Activated CD4-positive, CD25-positive, alpha-beta regulatory T cell treated with anti-CD3 and anti-CD28 coated beads, Interleukin-2, amount 50 U/mL, for 16 hours (primary cell): ENCODE data around the gene TBC1D19.
"Not testable (repeated sequence)": the region's sequence is repeated elsewhere in the genome, so short reads cannot be mapped to it uniquely, and the experiment has no call there.

ENCODE experiments used
- DNase-seq: peaks from one replicate; pipeline ENCODE4 v3.0.0-alpha.2; 2020; ENCODE audit warnings: low read depth, low spot score

Gene TBC1D19

DNA sequence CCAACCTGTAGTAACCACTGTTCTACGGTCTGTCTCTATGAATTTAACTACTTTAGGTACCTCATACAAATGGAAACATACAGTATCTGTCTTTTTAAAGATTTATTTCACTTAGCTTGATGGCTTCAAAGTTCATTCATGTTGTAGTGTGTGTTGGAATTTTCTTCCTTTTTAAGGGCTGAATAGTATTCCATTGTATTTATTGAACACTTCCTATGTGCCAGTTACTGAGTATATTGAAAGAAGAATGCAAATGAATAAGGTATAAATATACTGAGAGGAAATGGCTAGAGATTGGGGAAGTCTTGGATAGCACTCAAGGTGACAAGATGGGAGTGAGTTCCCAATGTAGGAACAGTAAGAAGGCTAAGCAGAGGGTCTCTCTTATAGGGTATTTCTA lies 17.3 kb downstream of the TBC1D19 start:
- DNase-seq: no peak

DNA sequence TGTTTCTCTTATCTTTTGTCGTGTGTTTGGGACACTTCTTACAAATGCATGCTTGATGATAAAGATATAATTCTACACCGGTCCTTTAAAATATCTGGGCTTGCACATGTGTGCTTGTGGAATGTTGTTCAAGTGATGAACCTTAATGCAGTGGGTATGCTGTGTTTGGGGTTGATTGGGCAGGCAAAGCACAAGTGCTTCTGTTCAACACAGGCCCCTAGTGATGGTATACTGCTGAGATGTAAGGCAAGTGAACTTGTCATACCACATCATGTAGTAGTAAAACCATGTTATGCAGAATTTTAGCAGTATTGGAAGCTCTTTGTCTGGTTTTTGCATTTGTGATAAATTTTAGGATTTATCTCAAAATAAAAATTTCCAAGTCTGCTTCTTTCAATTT lies 23.9 kb downstream of the TBC1D19 start:
- no peak for DNase-seq

DNA sequence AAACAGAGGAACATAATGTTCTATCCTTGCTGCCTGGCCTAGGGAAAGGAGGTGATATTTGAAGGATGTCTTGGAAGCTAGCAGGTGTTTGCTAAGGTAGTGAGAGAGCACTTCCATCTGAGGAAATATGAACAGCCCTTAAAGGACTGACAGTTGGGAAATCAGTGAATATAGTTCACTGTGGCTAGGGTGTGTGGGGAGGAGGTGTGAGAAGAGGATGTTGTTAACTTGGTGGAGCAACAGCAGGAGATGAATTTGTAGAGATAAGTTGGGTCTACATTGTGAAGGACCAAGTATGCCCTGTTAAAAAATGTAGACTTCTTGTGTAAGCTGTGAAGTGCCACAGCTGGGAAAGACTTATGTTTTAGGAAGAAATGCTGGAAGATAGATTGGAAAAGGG lies 25.5 kb downstream of the TBC1D19 start:
- no peak for DNase-seq

DNA sequence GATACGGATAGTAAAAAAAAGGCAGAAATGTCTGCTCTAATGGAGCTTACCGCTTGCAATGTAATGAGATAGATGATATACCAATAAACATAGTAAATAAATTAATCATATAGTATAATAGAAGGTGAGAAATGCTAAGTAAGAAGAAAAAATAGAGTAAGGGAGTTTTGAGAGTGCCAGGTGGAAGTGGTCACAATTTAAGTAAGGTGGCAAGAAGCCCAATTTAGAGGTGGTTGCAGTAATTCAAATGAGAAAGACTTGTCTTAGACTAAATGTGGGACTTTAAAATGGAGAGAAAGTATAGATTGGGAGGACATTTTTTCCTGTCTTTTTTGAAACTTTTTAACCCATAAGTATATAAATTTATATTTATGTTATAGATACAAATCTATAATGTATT lies 26.0 kb downstream of the TBC1D19 start:
- no peak for DNase-seq

DNA sequence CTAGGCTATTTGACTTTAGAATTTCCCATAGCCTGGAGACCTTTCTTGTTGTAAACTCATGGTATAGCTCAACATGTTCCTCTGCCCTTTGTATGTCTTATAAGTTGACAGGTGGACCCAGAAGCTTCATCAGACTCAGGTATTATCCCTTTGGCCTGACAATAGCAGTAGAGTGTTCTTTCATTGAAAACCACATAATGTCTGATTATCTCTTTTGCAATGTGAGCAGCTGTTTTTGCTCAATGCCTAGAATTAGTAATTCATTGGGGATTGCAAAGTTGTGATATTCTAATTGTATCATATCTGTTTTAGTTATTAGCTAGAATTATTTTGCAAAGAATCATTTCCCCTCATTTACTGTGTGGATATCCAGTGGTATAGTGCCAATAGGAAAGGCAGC lies 27.5 kb downstream of the TBC1D19 start:
- no peak for DNase-seq

DNA sequence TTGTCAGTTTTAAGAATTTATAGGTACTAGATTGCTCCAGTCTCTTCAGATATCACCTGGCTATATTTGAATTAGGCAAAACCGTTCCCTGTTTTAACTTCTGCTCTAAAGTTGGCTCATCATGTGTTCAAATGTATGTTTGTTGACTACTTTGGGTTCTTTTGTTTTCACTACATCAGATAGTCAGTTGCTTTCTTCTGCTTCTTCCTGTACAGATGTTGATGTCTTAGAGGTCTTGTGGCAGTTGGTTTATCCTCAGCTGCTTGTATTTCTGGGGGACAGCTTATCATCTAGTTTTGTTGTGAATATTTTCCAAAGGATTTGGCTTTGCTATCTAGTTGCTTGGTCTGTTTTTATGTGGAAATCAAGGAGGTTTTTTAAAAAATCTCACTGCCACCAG lies 28.0 kb downstream of the TBC1D19 start:
- no peak for DNase-seq

DNA sequence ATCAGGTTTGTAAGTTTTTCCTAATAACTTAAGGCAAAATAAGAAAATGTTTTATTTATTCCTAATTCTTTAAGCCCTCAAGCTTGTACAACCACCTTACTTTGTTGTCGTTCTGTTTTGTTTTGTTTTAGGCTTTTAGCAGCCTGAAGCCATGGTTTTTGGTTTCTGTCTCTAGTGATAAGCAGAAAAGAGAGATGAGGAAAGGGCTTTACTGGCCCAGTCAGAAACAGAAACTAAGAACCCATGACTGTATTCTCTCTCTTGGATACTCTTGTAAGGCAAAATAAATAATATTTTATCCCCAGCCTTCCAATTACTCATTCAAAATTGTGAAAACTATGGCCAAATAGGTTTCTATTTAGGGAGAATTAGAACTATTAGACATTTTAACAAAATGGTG lies 29.4 kb downstream of the TBC1D19 start:
- DNase-seq: no peak

DNA sequence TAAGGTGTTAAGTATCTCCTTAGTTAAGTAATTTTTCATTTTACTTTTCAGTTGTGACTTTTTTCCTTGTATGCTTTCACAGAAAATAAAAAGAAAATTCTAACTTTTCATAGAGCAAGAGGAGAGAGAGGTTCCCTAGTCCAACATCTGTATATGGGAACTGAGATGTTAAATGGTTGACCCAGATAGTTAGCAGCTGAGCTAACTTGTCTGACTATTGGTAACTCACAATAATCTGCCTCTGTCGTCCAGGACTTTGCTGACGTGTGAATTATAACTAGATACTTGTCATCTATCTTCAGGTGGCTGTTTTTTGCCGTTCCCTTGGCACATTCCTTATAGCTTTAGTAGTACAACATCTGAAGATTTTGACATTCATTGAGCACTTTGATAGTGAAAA lies 29.9 kb downstream of the TBC1D19 start:
- no peak for DNase-seq

DNA sequence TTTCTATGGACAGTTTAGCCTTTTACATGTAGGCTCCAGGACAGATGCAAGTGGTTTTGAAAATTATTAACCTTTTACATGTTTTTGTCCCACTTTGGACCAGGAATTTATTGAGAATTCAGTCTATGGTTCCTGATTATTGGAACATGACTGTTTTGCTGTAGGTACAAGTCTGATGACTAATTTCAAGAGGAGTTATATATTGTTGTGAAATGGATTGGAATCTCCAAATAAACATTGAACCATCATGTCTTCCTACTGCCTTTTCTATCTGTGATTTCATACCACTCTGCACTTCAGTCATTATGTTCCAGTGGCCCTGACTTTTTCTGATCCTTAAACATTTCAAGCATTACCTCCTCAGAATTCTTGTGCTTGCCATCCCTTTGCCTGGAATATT lies 35.9 kb downstream of the TBC1D19 start:
- no peak for DNase-seq

DNA sequence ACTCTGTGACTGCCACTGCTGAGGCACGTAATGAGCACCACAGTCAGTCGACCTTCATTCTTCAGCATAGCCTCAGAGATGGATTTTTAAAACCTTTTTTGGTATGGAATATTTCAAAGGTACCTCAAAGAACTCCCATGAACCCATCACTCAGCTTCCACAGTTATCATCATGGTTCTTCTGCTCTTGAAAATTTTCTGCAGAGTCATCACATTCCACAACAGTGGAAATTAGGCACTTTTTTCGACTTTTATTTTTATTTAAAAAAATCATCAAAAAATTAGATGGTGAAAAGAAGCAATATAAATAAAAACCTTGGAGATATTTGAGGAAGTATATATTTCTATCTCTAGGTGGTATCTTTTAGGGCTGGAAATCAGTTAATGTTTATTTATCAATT lies 37.5 kb downstream of the TBC1D19 start:
- no peak for DNase-seq

DNA sequence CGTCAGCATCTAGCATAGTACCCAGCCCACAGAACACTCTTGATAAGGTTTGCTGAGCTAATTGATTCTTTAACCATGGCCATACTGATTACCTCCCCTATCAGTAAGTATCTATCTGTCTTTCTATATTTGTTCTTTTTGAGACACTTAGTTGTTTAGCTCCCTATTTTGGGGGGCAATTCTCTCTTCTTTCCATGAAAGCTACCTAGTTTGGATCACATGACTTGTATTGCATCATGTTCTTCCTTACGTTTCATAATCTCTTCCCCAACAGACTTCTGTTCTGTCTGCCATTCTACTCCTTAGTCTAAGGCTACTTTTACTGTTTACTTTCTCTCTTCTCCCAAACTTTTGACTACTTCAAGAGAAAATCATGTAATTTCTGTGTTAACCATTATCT lies 39.0 kb downstream of the TBC1D19 start:
- DNase-seq: no peak

DNA sequence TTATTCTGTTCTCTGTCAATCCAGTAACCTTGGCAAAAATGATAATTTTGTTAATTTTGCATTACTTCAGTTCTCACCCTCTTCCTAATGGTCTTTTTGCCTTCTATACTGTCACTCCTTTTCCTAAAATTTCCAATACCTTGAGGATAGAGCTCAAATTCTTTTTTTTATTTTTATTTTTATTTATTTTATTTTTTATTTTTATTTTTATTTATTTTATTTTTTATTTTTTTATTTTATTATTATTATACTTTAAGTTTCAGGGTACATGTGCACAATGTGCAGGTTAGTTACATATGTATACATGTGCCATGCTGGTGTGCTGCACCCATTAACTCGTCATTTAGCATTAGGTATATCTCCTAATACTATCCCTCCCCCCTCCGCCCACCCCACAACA lies 42.8 kb downstream of the TBC1D19 start:
- DNase-seq: not testable (repeated sequence)

DNA sequence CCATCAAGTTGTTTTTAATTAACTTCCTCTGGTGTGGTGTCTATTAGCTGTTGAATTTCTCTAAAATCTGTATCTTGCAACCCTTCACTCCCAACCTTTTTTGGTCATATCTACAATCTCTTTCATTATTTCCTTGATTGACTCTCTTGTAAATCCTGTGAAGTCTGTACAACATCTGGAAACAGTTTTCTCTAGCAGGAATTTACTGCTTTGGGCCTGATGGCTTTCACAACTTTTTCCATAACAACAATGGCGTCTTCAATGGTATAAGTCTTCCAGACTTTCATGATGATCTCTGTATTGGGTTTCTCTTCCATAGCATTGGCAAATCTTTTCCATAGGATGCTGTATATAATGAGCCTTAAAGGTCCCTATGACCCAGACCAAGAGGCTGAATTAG lies 49.0 kb downstream of the TBC1D19 start:
- no peak for DNase-seq

DNA sequence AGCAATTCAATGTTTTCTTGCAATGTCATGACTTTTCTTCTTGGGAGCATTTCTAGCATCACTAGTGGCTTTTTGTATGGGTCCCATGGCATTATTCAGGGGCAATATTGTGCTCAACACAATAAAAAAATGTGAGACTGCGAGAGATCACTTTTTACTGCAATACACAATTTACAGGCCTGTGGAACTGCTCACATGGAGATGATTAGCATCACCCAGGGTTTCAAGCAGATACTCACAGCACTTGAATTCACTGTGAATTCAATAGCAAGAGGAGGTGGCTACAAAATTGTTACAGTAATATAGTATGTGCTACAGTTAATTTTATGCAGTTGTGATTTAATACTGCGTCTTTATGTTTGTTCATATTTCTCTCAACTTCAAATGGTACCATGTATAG lies 50.4 kb downstream of the TBC1D19 start:
- no peak for DNase-seq

DNA sequence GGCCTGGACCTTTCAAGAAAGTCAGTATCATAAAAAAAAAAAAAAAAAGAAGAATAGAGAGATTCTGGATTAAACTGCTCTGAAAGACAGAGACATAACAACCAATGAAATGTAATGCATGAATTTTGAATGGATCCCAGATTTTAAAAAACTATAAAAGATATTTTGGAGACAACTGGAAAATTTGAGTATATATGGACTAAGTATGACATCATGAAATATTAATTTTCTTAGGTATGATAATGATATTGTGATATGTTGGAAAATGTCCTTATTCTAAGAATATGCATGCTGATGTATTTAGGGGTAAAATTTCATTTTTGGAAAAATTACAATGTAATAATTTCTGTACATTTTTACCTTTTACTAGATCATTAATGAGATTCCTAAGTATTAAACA lies 52.6 kb downstream of the TBC1D19 start:
- DNase-seq: no peak

DNA sequence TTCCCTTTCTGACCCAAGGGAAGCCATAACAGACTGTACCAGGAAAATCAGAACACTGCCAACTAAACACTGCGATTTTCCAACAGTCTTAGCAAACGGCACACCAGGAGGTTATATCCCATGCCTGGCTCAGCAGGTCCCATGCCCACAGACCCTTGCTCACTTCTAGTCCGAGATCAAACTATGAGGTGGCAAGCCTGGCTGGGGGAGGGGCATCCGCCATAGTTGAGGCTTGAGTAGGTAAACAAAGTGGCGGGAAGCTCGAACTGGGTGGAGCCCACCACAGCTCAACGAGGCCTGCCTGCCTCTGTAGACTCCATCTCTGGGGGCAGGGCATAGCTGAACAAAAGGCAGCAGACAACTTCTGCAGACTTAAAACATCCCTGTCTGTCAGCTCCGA lies 56.8 kb downstream of the TBC1D19 start:
- not testable (repeated sequence) for DNase-seq

DNA sequence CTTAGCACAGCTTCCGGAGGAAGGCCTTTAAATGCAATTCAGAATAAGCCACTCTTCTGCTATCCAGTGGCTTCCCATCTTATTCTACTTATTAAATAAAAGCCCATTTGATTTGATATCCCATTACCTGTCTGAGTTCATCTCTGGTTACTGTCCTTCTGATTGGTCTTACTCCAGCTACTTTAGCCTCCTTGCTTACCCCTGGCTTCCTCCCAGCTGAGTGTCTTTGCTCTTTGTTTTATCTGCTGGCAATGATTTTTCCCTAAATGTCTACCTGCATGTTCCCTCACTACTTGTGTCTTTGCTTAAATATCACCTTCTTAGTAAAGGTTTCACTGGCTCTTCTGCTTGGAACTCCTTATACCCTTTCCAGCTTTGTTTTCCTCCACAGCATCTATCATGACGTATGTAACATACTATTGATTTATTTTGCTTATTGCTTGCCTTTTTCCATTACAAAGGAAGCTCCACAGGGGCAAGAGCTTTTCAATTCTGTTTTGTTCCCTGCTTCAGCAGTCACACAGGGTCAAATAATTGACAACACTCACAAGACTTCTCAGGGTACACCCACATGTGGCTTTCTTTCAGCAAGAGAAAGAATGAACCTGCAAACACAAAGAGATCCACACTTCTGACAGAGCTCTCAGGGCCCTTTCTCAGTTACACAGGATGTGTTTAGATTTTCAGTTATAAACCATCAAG lies 63.8 kb downstream of the TBC1D19 start:
- no peak for DNase-seq

DNA sequence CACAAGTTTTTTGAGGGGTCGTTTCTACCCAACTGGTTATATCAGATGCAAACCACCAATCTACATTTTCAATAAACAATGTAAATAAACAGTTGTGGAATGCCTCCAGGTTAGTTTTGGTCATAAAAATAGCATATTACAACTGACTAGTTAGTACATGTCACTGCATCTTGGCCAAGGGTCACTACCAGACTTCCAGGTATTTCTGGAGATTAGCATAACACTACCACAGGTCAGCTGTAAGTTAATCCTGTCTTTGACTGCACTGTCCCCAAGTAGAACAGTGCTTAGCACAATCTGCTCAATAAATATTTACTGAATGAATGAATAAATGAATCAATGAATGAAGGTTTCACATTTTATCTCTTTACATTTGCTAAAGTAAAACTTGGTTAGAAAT lies 64.4 kb downstream of the TBC1D19 start:
- DNase-seq: no peak

DNA sequence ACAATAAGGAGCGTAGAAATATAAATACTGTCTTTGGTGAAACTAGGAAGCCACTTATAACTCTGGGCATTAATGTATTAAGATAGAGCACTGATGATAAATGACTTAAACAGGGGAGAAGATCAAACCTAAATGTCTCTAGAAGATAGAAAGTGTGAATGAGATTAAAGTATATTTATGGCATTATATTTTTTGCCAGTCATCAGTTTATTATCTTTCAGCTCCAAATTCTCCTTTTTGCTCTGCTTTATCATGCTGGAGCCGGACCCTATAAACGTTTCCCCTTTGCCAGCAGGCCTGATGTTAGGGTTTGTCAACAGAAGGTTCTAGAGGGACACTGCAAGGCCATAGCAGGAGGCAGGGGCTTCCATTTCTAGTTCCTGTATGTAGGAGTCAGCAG lies 76.4 kb downstream of the TBC1D19 start:
- no peak for DNase-seq

DNA sequence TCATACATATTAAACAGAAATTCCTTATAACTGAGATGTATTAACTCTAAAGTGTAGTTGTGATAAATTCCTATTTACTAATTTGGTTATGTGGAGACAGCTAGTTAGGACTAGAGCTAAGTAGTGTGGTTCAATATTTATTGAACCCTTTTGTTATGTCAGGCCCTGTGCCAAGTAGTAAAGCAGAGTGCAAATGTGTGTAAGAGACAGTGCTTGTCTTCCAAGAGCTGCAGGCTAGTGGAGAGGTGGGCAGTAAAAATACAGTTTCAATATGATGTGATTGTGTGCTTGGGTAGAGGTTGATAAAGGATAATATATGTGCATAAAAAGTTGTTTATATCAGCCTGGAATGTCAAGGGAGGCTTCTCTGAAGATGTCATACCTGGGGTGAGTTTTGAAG lies 80.0 kb downstream of the TBC1D19 start:
- DNase-seq: no peak

DNA sequence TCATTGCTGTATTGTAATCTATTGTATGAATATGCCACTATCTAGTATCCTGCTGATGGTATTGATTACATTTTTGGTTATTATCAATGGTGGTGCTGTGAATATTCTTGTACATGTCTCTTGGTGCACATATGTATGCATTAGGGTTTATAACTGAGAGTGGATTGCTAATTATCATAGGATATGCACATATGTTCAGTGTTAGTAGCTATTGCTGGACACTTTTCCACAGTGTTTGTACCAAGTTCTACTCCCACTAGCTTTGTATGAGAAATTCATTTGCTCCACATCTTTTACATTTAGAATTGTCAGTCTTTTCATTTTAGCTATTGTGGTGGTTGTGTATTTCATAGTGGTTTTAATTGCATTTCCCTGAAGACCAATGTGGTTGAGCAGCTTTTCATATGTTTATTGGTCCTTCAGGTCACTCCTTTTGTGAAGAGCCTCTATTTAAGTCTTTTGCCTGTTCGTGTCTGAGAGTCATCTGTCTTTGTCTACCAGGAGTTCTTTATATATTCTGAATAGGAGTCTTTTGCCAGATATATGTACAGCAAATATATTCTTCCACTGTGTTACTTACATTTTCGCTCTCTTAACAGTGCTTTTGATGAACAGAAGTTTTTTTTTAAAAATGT lies 87.1 kb downstream of the TBC1D19 start:
- no peak for DNase-seq

DNA sequence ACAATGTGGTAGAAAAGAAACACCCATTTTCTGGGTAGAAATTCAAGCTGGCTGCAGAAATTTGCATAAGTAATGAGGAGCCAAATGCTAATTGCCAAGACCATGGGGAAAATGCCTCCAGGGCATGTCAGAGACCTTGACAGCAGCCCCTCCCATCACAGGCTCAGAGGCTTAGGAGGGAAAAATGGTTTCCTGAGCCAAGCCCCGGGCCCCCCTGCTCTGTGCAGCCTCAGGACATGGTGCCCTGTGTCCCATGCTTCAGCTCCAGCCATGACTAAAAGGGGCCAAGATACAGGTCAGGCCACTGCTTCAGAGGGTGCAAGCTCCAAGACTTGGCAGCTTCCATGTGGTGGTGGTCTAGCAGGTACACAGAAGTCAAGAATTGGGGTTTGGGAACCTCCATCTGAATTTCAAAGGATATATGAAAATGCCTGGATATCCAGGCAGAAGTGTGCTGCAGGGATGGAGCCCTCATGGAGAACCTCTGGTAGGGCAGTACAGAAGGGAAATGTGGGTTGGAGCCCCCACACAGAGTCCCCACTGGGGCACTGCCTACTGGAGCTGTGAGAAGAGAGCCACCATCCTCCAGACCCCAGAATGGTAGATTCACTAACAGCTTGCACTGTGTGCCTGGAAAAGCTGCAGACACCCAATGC lies 95.3 kb downstream of the TBC1D19 start:
- DNase-seq: not testable (repeated sequence)

DNA sequence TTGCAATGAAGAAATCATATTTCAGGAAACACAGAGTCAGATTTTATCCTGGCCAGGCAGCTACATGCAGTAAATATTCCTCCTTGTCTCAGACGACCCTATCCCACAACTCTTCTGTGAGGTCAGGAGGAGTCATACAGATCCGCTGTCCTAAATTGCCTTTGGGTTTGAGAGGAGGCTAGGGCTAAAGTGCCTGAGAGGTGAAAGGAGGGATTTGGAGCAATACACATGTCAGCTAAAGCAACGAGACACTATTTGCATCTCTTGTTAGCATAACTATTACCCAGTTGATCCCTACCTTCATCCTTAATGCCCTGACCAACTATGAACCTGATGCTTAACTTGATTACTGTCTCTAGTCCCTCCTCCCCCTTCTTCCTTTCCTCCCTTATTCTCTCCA lies 98.6 kb downstream of the TBC1D19 start:
- no peak for DNase-seq
